NCI-H2081 (cell line): ENCODE results near the gene STX5.
"Not testable (repeated sequence)": the region's sequence is repeated elsewhere in the genome, so short reads cannot be mapped to it uniquely, and the experiment has no call there.

Source experiments
- DNase-seq, 2 experiments: peaks; one replicate each; lab custom pipeline; 2025; lab: John Stamatoyannopoulos, UW

The STX5 gene

DNA sequence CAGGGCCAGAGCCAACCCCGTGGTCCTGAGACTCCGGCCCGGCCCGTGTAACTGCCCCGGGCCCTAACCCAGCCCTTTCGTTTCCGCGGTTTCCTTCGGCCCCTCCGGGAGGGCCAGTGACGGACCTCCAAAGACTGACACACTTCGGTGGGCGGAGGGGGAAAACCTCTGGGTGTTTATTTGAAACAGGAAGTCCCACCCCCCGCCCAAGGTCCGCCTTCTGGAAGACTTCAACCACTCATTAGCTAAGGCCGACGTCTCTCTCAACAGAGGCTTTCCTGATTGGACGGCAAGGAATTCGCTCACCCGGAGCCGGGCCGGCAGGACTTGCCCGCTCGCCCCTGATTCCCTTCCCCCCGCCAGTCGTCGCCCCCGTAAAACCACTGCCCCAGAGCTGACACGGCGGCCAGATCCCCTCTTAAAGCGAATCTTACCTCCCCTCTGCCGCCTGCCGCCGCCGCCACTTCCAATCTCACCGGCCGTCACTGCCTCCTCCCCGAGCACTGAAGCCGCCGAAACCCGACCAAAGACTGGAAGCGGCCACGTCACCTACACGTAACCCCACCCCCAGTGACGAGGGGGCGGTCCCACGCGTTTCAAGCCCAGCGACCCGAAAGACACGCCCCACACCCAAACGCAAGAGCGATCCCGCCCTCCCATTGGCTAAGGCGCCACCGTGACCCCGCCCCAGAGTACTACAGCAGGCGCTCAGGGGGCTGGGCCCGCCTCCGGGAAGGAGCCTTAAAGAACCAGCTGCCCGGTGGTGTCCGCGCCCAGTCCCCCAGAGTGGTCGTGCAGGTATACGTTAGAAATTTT is at the start of gene STX5:
STX5 (minus strand) TSS at position 532 of the 816 bp plus-strand sequence. CDS start 808 bp downstream, outside the sequence.
- peak; percentile 97 to 98 for DNase-seq

- peak; percentile 76 to 85 for DNase-seq
These were observed 49.1 kb upstream of the STX5 start, which contains the start of gene SLC3A2 for GRCh38 chr11:62880803-62881578. Gene SLC3A2 (plus strand): TSS chr11:62880896. CDS start chr11:62881024, 128 bp downstream.

GRCh38 chr11:62880231-62880802 is 48.5 kb upstream of the STX5 start:
- DNase-seq: no peak

DNA sequence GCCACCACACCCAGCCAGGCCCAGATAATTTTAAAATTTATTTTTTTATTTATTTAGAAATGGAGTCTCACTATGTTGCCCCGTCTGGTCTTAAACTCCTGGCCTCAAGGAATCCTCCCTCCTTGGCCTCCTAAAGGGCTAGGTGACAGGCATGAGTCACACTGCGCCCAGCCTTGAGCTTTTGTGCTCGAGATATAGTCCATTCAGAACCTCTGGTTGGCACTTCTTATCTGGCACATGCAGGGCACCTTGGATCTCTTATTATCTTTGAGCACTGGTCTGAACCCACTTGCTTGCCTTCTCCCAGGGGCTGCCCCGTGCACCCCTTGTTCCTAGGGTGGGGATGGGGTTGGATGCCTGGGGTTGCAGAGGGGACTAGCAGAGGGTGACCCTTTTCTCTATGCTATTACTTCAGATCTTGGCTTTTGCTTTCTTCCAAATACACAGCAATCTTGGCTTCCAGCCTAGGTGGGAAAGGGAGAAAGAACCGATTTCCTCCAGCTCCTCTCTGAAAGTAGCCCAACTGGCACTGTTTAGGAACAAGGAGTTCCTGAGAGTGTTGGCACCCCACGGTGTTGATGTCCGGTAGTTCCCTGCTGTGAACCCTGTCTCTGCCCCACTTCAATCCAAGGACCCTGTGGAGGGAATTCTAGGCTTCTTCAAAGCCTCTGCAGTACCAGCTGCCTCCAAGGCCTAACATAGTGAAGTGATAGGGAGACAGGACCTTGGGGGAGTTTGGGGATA is 47.6 kb upstream of the STX5 start:
- no peak for DNase-seq

- no peak for DNase-seq
These were observed 44.9 kb upstream of the STX5 start for GRCh38 chr11:62876712-62877111.

- DNase-seq: no peak
These were observed 44.0 kb upstream of the STX5 start for GRCh38 chr11:62875698-62876478.

DNA sequence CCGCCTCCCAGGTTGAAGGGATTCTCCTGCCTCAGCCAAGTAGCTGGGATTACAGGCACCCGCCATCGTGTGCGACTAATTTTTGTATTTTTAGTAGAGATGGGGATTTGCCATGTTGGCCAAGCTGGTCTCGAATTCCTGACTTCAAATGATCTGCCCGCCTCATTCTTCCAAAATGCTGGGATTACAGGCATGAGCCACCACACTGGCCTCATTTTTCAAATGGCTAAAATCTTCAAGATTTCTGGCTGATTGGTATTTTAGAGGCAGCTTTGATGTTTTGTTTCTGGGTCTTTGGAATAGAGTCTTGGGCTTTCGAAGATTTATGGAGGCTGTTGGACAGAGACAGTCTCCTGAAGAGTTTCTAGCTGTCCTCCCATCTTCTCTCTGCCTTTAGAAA is 43.0 kb upstream of the STX5 start:
- no peak for DNase-seq

GRCh38 chr11:62865635-62866034 is 33.8 kb upstream of the STX5 start:
- DNase-seq: no peak

DNA sequence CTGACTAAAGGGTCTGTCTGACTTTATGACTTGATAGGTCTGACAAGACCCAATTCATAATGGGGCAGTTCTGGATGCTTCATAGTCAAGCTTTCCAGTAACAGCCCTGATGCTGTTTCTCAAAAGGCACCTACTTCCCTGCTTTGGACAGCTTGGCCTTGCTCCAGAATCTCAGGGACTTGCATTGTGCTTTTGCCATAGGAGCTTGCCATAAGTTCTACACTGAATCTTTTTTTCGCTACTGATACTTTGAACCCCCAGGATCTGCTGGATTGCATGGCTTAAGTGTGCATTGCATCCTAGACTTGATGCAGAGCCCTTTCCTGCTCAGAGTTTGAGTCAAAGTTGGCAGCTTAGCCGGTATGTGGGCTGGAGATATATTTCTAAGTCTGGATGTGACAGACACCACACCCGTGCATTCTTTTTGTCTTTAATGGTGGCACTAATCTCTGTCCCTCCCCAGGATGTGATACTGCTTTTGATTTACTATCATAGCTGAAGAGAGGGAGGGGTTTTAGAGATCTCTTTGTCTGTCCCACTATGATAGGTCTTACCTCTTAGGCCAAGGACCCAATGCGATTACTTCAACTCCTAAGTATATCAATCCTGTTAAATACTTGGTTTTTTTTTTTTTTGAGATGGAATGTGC is 32.0 kb upstream of the STX5 start:
- DNase-seq: no peak

- not testable (repeated sequence) for DNase-seq
These were observed 29.8 kb upstream of the STX5 start for GRCh38 chr11:62861564-62862192.

- peak in 1 of 2 experiments; percentile 29 for DNase-seq
These were observed 29.1 kb upstream of the STX5 start for GRCh38 chr11:62860835-62861563.

DNA sequence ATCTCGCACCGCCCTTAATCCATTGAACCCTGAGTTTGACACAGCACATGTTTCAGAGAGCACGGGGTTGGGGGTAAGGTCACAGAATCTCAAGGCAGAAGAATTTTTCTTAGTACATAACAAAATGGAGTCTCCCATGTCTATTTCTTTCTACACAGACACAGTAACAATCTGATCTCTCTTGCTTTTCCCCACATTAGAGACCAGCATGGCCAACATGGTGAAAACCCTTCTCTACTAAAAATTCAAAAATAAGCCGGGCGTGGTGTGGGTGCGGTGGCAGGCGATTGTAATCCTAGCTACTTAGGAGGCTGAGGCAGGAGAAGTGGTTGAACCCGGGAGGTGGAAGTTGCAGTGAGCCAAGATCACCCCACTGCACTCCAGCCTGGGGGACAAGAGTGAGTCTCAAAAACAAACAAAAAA is 27.4 kb upstream of the STX5 start:
- DNase-seq: not testable (repeated sequence)

- DNase-seq: no peak
These were observed 26.4 kb upstream of the STX5 start for GRCh38 chr11:62858201-62858600.

GRCh38 chr11:62857541-62857982 is 25.7 kb upstream of the STX5 start:
- no peak for DNase-seq

- no peak for DNase-seq
These were observed 24.6 kb upstream of the STX5 start for GRCh38 chr11:62856333-62856895.

- peak; percentile 97 for DNase-seq
These were observed 23.9 kb upstream of the STX5 start for GRCh38 chr11:62855571-62856332.

- DNase-seq: no peak
These were observed 23.1 kb upstream of the STX5 start for GRCh38 chr11:62854825-62855570.
